Tibial artery (tissue), 4 donors: Measurements from ENCODE around the gene ALPI.

Experiments
- DNase-seq, 2 donors: peaks; one replicate each; pipeline ENCODE4 v3.0.0-alpha.2; 2019
- H3K27ac ChIP-seq, 2 donors: fragments of 200-600 bp; sonication (generic) in 1 of 2; 1 replicate in 1 of 2; 2 replicates in 1 of 2; pipeline ENCODE4 v1.5.1; 2018 to 2019; ENCODE audit warnings: mild to moderate bottlenecking in 1 of 2
- H3K27me3 ChIP-seq, 2 donors: fragments of 200-600 bp; sonication (generic) in 1 of 2; one replicate each; pipeline versions ENCODE4 v1.5.1 to v1.6.0; 2016 to 2019
- H3K36me3 ChIP-seq, 3 donors: fragments of 200-600 bp; sonication (generic) in 2 of 3; one replicate each; pipeline ENCODE4 v1.5.1; 2016 to 2019; ENCODE audit warnings: mild to moderate bottlenecking in 2 of 3
- H3K4me1 ChIP-seq, 4 donors: fragments of 200-600 bp; sonication (generic) in 2 of 4; 1 replicate in 3 of 4; 2 replicates in 1 of 4; pipeline ENCODE4 v1.5.1; 2016 to 2019
- H3K4me3 ChIP-seq, 2 donors: fragments of 200-600 bp; sonication (generic) in 1 of 2; 1 replicate in 1 of 2; 2 replicates in 1 of 2; pipeline ENCODE4 v1.5.1; 2018 to 2019; ENCODE audit warnings: mild to moderate bottlenecking in 2 of 2
- H3K9me3 ChIP-seq, 3 donors: fragments of 200-600 bp; sonication (generic) in 1 of 3; one replicate each; pipeline ENCODE4 v1.5.1; 2016 to 2019
- intact Hi-C: fragments of 100-400 bp; cut with DNase I; formaldehyde crosslinking; loops from one replicate; pipeline ENCODE4 v1.15.0; 2023; ENCODE audit warnings: low total_unique reads
- TF ChIP-seq, protein P1 (sequence below), 2 experiments: fragments of 200-600 bp in 1 of 2; fragments of 450-650 bp in 1 of 2; IDR thresholded peaks; one replicate each; pipeline ENCODE4 v1.5.1; 2017 to 2019; ENCODE audit warnings: antibody characterized with exemption in 2 of 2, mild to moderate bottlenecking in 1 of 2, moderate library complexity in 1 of 2

ALPI gene

DNA sequence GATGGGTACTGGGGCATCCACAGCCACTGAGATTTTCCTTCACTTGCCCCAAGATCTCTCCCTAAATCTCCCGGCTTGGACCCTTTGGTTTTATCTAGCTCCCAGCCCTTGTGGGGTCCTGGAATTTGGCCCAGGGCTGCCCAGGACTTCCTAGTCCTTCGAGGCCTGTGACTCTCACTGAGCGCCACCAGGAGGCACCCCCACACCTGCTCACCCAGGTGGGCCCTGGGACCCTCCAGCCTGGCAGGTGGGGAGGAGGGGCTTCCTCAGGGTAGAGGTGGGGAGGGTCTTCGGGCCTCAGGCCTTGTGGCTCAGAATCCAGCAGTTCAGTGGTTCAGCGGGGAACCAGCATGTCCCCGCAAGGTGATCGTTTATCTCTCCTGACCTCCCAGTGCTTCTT, 52.3 kb downstream of the ALPI start:
- peaks cover 0 to 74% of the 10 kb centered on the region in 2 donors for H3K27me3 ChIP-seq
- peaks cover 0 to 7% (median 7%) of the 10 kb centered on the region in 4 donors for H3K4me1 ChIP-seq
- no peak for DNase-seq
- intact Hi-C loops, result no loop called here
- H3K4me3 ChIP-seq, result no peak overlapping the region
- H3K27ac ChIP-seq, result no peak overlapping the region
- TF ChIP-seq, protein P1, sequence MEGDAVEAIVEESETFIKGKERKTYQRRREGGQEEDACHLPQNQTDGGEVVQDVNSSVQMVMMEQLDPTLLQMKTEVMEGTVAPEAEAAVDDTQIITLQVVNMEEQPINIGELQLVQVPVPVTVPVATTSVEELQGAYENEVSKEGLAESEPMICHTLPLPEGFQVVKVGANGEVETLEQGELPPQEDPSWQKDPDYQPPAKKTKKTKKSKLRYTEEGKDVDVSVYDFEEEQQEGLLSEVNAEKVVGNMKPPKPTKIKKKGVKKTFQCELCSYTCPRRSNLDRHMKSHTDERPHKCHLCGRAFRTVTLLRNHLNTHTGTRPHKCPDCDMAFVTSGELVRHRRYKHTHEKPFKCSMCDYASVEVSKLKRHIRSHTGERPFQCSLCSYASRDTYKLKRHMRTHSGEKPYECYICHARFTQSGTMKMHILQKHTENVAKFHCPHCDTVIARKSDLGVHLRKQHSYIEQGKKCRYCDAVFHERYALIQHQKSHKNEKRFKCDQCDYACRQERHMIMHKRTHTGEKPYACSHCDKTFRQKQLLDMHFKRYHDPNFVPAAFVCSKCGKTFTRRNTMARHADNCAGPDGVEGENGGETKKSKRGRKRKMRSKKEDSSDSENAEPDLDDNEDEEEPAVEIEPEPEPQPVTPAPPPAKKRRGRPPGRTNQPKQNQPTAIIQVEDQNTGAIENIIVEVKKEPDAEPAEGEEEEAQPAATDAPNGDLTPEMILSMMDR (IDR thresholded peaks at IDR 0.05), result no peak
- H3K9me3 ChIP-seq, result no peaks in the 10 kb centered on the region
- H3K36me3 ChIP-seq, result no peaks in the 10 kb centered on the region
